LNCAP (cell line): ENCODE measurements around the gene APOA5.

Experiments used
- TF ChIP-seq, protein P1 (sequence below): fragments of 450-650 bp; IDR thresholded peaks from 2 replicates; pipeline ENCODE4 v1.5.1; 2017; ENCODE audit warnings: mild to moderate bottlenecking

APOA5 gene

DNA sequence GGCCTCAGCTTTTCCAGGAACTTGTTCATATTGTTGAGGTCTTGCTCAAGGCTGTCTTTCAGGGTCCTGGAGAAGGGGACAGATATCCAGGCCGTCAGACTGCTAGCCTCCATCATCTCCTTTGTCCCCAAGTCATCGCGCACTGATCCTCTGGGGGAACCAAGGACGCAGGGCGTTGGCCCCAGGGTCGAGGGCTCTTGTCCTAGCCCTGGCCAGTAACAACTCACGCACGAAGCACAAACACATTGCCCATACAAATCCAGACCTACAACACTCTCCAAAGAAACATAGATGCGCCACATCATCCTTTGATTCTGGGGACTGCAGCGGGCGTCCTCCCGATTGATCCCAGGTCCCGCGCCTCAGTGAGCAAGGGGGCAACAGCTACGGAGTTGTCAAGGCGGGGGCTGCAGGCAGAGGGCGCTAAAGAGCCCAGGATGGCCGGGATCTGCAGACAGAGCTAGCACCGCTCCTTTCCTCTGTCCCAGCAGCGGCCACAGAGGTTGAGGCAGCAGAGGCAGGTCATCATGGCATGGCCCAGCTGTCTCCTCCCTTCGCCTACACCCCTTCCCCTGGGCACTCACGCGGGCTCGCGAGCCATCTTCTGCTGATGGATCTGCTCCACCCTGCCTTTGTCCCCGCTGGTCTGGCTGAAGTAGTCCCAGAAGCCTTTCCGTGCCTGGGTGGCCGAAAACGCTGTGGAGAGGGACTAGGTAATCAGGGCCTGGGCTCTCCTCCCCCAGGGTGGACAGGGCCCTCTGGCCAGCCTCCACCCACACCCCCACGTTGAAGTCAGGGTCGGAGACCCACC is 472 bp downstream of the APOA5 start:
- TF ChIP-seq, protein P1, sequence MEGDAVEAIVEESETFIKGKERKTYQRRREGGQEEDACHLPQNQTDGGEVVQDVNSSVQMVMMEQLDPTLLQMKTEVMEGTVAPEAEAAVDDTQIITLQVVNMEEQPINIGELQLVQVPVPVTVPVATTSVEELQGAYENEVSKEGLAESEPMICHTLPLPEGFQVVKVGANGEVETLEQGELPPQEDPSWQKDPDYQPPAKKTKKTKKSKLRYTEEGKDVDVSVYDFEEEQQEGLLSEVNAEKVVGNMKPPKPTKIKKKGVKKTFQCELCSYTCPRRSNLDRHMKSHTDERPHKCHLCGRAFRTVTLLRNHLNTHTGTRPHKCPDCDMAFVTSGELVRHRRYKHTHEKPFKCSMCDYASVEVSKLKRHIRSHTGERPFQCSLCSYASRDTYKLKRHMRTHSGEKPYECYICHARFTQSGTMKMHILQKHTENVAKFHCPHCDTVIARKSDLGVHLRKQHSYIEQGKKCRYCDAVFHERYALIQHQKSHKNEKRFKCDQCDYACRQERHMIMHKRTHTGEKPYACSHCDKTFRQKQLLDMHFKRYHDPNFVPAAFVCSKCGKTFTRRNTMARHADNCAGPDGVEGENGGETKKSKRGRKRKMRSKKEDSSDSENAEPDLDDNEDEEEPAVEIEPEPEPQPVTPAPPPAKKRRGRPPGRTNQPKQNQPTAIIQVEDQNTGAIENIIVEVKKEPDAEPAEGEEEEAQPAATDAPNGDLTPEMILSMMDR = peak; percentile 93

DNA sequence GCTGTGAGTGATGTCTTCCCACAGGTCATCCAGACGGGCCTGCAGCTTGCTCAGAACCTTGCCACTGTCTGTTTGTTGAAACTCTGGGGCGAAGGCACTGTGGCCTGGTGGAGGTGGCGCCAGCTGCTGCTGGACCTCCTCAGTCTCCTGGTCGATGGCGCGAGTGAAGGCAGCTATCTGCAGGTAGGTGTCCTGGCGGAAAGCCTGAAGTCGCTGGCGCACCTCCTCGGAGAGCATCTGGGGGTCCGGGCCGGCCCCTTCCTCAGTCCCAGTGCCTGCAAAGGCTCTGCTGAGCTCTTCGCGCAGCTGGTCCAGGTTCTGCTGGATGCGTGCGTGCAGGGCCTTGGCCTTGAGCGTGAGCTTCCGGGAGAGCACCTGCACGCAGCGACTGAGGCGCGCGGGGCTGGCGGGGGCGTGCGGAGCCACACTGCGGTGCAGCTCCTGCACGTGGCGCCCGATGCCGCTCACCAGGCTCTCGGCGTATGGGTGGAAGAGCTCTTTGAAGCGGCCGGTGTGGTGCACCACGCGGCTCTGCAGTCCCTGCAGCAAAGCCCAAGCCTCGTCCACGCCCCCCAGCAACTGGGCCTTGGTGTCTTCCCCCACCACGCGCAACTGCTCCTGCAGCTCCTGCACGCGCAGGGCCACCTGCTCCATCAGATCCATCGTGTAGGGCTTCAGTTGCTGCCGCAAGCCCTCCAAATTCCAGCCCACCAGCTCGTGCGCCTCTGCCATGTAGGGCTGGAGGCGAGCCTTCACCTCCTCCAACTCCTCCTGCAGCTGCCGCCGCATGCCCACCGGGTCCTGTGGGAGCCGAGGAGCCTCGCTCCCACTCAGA is 1.3 kb downstream of the APOA5 start:
- TF ChIP-seq, protein P1 = no peak

DNA sequence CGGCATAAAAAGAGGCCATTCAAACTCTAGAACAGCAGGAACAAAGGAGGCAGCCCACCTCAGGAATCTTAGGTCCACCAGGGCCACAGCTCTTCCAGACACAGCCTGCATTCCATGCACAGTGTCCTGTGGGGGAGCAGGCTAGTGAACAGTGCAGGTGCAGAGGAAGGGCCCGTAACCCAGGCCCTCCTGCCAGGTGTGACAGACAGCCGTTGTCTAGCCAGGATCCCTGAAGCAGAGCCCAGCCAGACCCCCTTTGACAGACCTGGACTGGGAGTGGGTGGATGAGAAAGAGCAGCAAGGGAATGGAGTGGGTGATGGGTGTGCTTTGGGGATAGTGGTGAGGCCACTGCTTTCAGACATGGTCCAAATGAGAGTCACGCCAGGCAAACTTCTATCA is 2.7 kb downstream of the APOA5 start:
- TF ChIP-seq, protein P1 = no peak

DNA sequence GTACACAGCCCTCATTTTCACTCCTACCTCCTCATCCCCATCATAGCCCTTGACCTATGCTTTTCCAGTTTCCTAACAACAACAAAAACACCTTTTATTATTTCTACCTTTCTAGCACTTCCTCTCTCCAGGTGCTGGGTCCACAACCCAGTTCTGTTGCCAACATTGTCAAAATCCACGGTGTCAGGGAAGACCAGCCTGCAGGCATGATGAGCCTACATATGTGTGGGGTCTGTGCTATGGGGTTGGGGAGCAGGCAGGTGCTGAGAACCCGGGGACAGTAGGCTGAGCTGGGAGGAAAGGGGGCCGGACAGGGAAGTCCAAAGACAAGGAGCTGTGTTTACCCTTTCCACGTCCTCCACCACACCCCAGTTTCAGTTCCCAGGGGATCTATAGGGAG is 3.1 kb downstream of the APOA5 start:
- TF ChIP-seq, protein P1 = no peak

DNA sequence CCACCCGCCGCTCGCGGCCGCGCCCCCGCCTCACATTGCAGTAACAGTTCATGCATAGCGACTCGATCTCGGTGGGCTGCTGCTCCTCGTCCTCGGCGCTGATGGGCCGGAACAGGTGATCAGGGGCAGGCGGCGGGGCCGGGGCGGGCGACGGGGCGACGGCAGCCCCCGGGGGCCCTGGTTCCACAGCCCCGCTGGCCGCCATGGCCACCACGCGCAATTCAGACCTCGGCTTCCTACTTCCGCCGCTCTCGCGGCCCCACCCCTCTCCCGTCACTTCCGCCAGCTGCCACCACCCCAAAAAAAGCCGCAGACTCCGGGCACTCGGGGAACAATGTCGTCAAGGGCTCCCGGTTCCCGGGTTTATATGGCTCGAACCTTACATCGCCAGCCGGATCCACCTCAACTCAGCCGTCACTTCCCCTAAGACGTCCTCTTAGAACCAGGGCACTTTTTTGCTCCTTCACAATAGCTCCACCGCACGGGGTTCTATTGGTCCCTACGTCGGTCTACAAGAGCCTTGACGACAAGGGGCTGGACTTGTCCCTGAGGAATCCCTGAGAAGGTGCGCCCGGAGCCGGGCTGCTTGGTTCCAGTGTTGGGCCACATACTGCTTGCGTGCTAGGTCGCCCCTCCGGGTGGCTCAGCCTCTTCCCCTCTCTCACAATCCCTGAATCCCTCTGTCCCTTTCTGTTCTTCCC is 3.7 kb downstream of the APOA5 start, which contains the start of gene ZPR1:
ZPR1 (minus strand) TSS at position 238 of the 701 bp plus-strand sequence; CDS start at position 205, 33 bp downstream.
- TF ChIP-seq, protein P1 = no peak

DNA sequence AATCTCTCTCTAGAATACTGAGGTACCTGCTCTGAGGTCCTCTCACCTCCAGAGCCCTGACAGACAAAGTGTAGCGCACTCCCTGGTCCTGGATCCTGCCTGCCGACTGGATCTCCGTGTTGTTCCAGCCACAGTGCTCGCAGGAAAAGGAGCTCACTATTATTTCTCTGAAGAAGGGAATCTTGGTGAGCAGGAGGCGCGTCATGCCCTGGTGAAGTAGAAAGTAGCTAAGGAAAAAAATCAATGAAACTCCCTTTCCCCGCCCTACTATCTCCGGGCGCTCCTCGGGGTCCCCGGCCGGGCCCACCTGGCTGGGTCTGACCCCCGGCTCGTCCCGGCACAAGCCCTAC is 4.3 kb downstream of the APOA5 start:
- TF ChIP-seq, protein P1 = no peak

DNA sequence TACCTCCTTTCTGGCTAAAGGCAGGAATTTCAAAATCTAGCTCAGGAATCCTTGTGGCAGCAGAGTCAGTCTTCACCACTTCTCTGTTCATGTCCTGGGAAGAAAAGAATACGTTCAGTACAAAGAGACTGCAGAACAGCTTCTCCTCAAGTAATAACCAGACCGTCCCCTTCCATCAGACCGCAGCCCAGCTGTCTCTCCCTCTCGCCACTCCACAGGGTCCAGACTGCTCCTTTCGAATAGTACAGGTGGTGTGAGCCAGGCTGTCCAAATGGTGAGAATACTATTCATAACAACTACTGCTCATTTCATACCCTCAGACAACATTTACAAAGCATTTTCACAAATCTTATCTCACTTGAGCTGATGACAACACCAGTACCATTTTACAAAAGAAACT is 4.7 kb downstream of the APOA5 start:
- TF ChIP-seq, protein P1 = no peak
